DND-41 (cell line): ENCODE results near the gene DCAF11.

Experiments
- ATAC-seq: fragments of 200-7000 bp; cut with Tn5 transposase; 3 replicates; pipeline ENCODE4 v1.9.1; 2021; ENCODE audit warnings: low read depth; ENCODE audit not compliant: insufficient read depth
- DNase-seq: peaks from one replicate; pipeline ENCODE4 v3.0.0-alpha.2; 2020
- H2AFZ ChIP-seq: 2 replicates; pipeline ENCODE4 v1.6.0; 2012; ENCODE audit warnings: low read depth, low read length
- H3K27ac ChIP-seq: 2 replicates; pipeline ENCODE4 v1.5.1; 2012; ENCODE audit warnings: low read length, inconsistent platforms
- H3K27me3 ChIP-seq: fragments of 200-600 bp; sonication (generic); 2 replicates; pipeline ENCODE4 v1.6.0; 2012; ENCODE audit warnings: low read length, mild to moderate bottlenecking, inconsistent platforms; ENCODE audit not compliant: insufficient read depth, poor library complexity
- H3K36me3 ChIP-seq: 2 replicates; pipeline ENCODE4 v1.5.1; 2012; ENCODE audit warnings: low read length, inconsistent platforms; ENCODE audit not compliant: insufficient read depth
- H3K4me1 ChIP-seq: 2 replicates; pipeline ENCODE4 v1.5.1; 2012; ENCODE audit warnings: mild to moderate bottlenecking, low read length; ENCODE audit not compliant: insufficient read depth
- H3K4me2 ChIP-seq: 2 replicates; pipeline ENCODE4 v1.6.0; 2012; ENCODE audit warnings: mild to moderate bottlenecking, moderate library complexity, low read length, inconsistent platforms; ENCODE audit not compliant: insufficient read depth
- H3K4me3 ChIP-seq, 2 experiments: fragments of 200-600 bp in 1 of 2; shearing (Covaris generic) in 1 of 2; 2 replicates each; pipeline ENCODE4 v1.5.1; 2012 to 2016; ENCODE audit warnings: inconsistent platforms in 2 of 2, low read length in 2 of 2, mild to moderate bottlenecking in 2 of 2, low read depth in 1 of 2, moderate library complexity in 1 of 2
- H3K79me2 ChIP-seq: 2 replicates; pipeline ENCODE4 v1.6.0; 2012; ENCODE audit warnings: low read length, inconsistent platforms; ENCODE audit not compliant: insufficient read depth
- H3K9ac ChIP-seq: 2 replicates; pipeline ENCODE4 v1.6.0; 2012; ENCODE audit warnings: low read depth, mild to moderate bottlenecking, inconsistent platforms, low read length, moderate library complexity
- H3K9me3 ChIP-seq: 2 replicates; pipeline ENCODE4 v1.5.1; 2012; ENCODE audit warnings: low read length, moderate library complexity, mild to moderate bottlenecking, inconsistent platforms; ENCODE audit not compliant: insufficient read depth, severe bottlenecking
- H4K20me1 ChIP-seq: 2 replicates; pipeline ENCODE4 v1.6.0; 2012; ENCODE audit warnings: low read length; ENCODE audit not compliant: insufficient read depth
- CTCF ChIP-seq: IDR thresholded peaks from 2 replicates; pipeline ENCODE4 v1.5.1; 2012; ENCODE audit warnings: borderline replicate concordance, low read length, moderate library complexity, mild to moderate bottlenecking; ENCODE audit not compliant: poor library complexity, severe bottlenecking; ENCODE audit errors: extremely low read depth
- EZH2 ChIP-seq: IDR thresholded peaks from 3 replicates; pipeline ENCODE4 v1.6.1; 2012; ENCODE audit warnings: borderline replicate concordance, low read depth, mild to moderate bottlenecking, moderate library complexity, low read length, inconsistent platforms; ENCODE audit not compliant: severe bottlenecking

Gene DCAF11

GRCh38 chr14:24080142-24080530, 34.4 kb upstream of the DCAF11 start:
- no peak for ATAC-seq
- H3K4me2 ChIP-seq, result peak overlapping the region; percentile 79
- H3K4me1 ChIP-seq, result peaks cover 15% of the 10 kb centered on the region
- no peak overlapping the region for H3K9ac ChIP-seq
- no peak for TF ChIP-seq CTCF
- no peak for TF ChIP-seq EZH2
- H4K20me1 ChIP-seq, result peaks cover 20% of the 10 kb centered on the region
- H2AFZ ChIP-seq, result no peak overlapping the region
- no peaks in the 10 kb centered on the region for H3K9me3 ChIP-seq
- peaks cover 31% of the 10 kb centered on the region for H3K27me3 ChIP-seq
- no peak overlapping the region for H3K27ac ChIP-seq
- no peaks in the 10 kb centered on the region for H3K79me2 ChIP-seq
- DNase-seq, result no peak
- no peak overlapping the region for H3K4me3 ChIP-seq
- H3K36me3 ChIP-seq, result no peaks in the 10 kb centered on the region

GRCh38 chr14:24080888-24081738, 33.5 kb upstream of the DCAF11 start:
- H3K27me3 ChIP-seq, result peaks cover 31% of the 10 kb centered on the region
- no peak overlapping the region for H3K27ac ChIP-seq
- H2AFZ ChIP-seq, result peak overlapping the region; percentile 56
- peak overlapping the region; percentile 79 for H3K4me2 ChIP-seq
- H3K9me3 ChIP-seq, result no peaks in the 10 kb centered on the region
- peak overlapping the region in 1 of 2 experiments; percentile 54; a peak in 2 of 4 replicates for H3K4me3 ChIP-seq
- DNase-seq, result peak; percentile 72
- no peaks in the 10 kb centered on the region for H3K36me3 ChIP-seq
- peak; percentile 89 for ATAC-seq
- peaks cover 15% of the 10 kb centered on the region for H3K4me1 ChIP-seq
- H3K9ac ChIP-seq, result peak overlapping the region; percentile 44; the same call in 1 of the 2 replicates
- H4K20me1 ChIP-seq, result peaks cover 14% of the 10 kb centered on the region
- H3K79me2 ChIP-seq, result no peaks in the 10 kb centered on the region
- TF ChIP-seq CTCF, result peak; percentile 30
- peak; percentile 88 for TF ChIP-seq EZH2

GRCh38 chr14:24081739-24082211, 32.8 kb upstream of the DCAF11 start:
- Histone ChIP-seq H3K9ac (peak overlapping the region; percentile 44; the same call in 1 of the 2 replicates), H3K36me3 (no peaks in the 10 kb centered on the region), H2AFZ (no peak overlapping the region), H3K79me2 (no peaks in the 10 kb centered on the region), H3K9me3 (no peaks in the 10 kb centered on the region), H3K4me2 (peak overlapping the region; percentile 79), H4K20me1 (peaks cover 14% of the 10 kb centered on the region), H3K27ac (no peak overlapping the region), H3K4me1 (peaks cover 15% of the 10 kb centered on the region), H3K4me3 (no peak overlapping the region), H3K27me3 (peaks cover 31% of the 10 kb centered on the region)
- ATAC-seq (no peak), DNase-seq (no peak)
- TF ChIP-seq CTCF, result no peak
- no peak for TF ChIP-seq EZH2
